ENCODE results near the gene CAPN13.

DNA sequence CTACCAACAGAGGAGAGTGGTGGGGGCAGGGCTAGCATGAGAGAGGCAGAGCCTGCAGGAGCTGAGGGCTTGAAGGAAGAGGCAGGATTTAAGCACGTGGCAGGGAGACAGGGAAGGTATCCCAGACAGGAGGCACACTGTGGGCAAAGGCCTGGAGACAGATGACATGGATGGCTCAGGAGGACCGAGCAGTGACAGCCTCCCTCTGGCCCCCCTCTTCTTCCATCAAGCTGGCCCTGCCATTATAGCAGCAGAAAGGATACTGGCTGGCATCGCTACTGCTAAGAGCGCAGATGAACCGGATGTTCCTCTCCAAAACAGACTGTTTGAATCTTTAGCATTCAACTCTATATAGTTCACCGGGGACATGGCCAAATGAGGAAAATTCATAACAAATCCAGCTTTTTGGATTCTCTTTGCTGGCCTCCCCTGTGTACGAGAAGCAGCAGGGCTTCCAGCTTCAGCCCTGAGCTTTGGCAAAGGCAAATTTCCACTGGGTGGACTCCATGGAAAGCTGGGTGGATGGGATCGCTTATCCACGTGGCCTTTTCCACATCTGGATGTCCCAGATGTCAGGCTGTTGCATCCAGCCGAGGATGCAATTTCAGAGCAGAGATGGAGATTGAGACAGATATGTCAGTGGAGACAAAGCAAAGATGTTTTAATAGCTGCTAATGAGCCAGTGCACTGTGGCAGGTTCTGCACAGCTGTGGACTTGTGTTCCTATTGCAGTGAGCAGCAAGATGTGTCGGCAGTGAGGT is 36.2 kb downstream of the CAPN13 start:
- TF ChIP-seq TCF12 (IDR thresholded peaks at IDR 0.05; ENCODE audit: low read depth) = no peak
- TF ChIP-seq, protein P1, sequence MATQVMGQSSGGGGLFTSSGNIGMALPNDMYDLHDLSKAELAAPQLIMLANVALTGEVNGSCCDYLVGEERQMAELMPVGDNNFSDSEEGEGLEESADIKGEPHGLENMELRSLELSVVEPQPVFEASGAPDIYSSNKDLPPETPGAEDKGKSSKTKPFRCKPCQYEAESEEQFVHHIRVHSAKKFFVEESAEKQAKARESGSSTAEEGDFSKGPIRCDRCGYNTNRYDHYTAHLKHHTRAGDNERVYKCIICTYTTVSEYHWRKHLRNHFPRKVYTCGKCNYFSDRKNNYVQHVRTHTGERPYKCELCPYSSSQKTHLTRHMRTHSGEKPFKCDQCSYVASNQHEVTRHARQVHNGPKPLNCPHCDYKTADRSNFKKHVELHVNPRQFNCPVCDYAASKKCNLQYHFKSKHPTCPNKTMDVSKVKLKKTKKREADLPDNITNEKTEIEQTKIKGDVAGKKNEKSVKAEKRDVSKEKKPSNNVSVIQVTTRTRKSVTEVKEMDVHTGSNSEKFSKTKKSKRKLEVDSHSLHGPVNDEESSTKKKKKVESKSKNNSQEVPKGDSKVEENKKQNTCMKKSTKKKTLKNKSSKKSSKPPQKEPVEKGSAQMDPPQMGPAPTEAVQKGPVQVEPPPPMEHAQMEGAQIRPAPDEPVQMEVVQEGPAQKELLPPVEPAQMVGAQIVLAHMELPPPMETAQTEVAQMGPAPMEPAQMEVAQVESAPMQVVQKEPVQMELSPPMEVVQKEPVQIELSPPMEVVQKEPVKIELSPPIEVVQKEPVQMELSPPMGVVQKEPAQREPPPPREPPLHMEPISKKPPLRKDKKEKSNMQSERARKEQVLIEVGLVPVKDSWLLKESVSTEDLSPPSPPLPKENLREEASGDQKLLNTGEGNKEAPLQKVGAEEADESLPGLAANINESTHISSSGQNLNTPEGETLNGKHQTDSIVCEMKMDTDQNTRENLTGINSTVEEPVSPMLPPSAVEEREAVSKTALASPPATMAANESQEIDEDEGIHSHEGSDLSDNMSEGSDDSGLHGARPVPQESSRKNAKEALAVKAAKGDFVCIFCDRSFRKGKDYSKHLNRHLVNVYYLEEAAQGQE (IDR thresholded peaks at IDR 0.05; ENCODE audit: low read depth) = no peak
- no peak for TF ChIP-seq YY1 (IDR thresholded peaks at IDR 0.05; ENCODE audit: low read depth)
- no peak for TF ChIP-seq EP300 (IDR thresholded peaks at IDR 0.05; ENCODE audit: borderline replicate concordance)
- TF ChIP-seq TAF1 (IDR thresholded peaks at IDR 0.05; ENCODE audit: low read depth) = no peak
- no peak for TF ChIP-seq CEBPB (IDR thresholded peaks at IDR 0.05)
- TF ChIP-seq, protein P2, sequence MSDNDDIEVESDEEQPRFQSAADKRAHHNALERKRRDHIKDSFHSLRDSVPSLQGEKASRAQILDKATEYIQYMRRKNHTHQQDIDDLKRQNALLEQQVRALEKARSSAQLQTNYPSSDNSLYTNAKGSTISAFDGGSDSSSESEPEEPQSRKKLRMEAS (IDR thresholded peaks at IDR 0.05) = no peak
- no peak for TF ChIP-seq CREB1 (IDR thresholded peaks at IDR 0.05; ENCODE audit: low read depth)
- no peak for TF ChIP-seq FOXM1 (IDR thresholded peaks at IDR 0.05; ENCODE audit: borderline replicate concordance, low read depth)
